Measurements from ENCODE around the gene LAMA4. TPM values are rescaled to one million over a fixed set of nuclear protein-coding genes. Genes with fewer than 3 reads are reported as not detected.

Gene LAMA4
- total RNA-seq, 1 experiment from 2014 or later: 9.4 TPM

DNA sequence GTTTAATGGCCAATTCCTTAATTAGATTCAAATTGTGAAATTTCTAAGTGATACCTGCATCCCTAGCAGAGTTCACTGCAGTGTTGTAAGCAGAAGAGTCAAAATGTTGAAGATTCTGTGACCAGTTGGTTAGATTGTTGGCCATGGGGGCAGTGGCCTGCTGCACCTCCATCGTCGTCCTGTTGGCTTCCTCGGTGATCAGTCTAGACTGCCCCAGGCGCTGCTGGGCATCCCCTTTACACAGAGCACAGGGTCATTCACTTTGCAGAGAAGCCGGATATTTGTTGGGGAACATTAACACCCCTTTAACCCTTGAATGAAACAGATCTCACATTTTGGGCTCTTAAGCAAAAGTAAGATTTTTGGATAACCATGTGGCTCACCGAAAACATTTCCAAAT lies 106.3 kb downstream of the LAMA4 start:
- Histone ChIP-seq H3K9me2 (replicated peaks; ENCODE audit: low read length) (no peaks in the 10 kb centered on the region), H2AFZ (ENCODE audit: low read length) (no peak overlapping the region), H3F3A (ENCODE audit: low read length, unreplicated experiment) (no peaks in the 10 kb centered on the region), H3K27ac (ENCODE audit: low read length) (no peak overlapping the region), H3K4me1 (ENCODE audit: insufficient read depth, low read length) (no peaks in the 10 kb centered on the region), H3K36me3 (ENCODE audit: low read depth, low read length) (no peaks in the 10 kb centered on the region), H3K4me3 (ENCODE audit: low read length) (no peak overlapping the region), H3K9me3 (ENCODE audit: low read length) (no peaks in the 10 kb centered on the region), H3K9ac (ENCODE audit: low read length) (no peak overlapping the region), H3K79me2 (ENCODE audit: low read length) (no peaks in the 10 kb centered on the region), H4K20me1 (ENCODE audit: low read length) (no peaks in the 10 kb centered on the region), H3K4me2 (ENCODE audit: low read length) (no peak overlapping the region), H3K27me3 (ENCODE audit: low read length) (no peaks in the 10 kb centered on the region)
- DNase-seq (no peak), ATAC-seq (no peak)
- TF ChIP-seq, protein P1, sequence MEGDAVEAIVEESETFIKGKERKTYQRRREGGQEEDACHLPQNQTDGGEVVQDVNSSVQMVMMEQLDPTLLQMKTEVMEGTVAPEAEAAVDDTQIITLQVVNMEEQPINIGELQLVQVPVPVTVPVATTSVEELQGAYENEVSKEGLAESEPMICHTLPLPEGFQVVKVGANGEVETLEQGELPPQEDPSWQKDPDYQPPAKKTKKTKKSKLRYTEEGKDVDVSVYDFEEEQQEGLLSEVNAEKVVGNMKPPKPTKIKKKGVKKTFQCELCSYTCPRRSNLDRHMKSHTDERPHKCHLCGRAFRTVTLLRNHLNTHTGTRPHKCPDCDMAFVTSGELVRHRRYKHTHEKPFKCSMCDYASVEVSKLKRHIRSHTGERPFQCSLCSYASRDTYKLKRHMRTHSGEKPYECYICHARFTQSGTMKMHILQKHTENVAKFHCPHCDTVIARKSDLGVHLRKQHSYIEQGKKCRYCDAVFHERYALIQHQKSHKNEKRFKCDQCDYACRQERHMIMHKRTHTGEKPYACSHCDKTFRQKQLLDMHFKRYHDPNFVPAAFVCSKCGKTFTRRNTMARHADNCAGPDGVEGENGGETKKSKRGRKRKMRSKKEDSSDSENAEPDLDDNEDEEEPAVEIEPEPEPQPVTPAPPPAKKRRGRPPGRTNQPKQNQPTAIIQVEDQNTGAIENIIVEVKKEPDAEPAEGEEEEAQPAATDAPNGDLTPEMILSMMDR (conservative IDR thresholded peaks at IDR 0.05; ENCODE audit: low read depth, low read length): no peak
- no peak for TF ChIP-seq EZH2 (IDR thresholded peaks at IDR 0.05; ENCODE audit: low read length, unreplicated experiment)
- no peak for TF ChIP-seq EZH2phosphoT487 (IDR thresholded peaks at IDR 0.05; ENCODE audit: borderline replicate concordance, low read length)
- POLR2A ChIA-PET (ENCODE audit: unreplicated experiment): no interaction called here
- BruUV-seq (replicated peaks): no TSS peak
- intact Hi-C loops (cut with micrococcal nuclease): no loop called here
- CTCF ChIA-PET: no interaction called here

DNA sequence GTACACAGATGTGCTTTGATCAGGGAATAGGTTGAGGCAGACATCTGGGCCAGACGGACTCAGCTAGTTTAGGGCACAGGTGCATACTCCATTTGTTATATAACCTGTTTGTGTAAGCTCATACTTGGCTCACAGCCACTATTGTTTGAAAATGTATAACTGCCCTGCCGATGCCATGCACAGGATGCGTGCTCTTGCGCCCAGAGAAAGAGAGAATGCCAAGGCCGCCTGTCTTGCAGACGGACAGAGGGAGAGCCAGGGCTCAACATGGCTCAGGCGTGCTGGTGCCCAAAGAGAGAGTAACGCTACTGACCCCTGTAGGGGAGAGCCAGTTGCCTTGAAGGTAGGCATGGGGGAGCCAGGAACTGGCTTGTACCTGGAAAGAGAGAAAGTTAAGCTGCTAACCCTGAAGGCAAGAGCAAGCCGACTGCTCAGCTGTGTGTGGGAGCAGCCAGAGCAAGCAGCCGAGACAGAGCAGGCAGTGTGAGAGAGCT lies 109.2 kb downstream of the LAMA4 start:
- POLR2A ChIA-PET (ENCODE audit: unreplicated experiment): no interaction called here
- no peak for ATAC-seq
- Histone ChIP-seq H3K4me1 (ENCODE audit: insufficient read depth, low read length) (no peaks in the 10 kb centered on the region), H3K9me2 (replicated peaks; ENCODE audit: low read length) (no peaks in the 10 kb centered on the region), H3K27ac (ENCODE audit: low read length) (no peak overlapping the region), H3K4me3 (ENCODE audit: low read length) (no peak overlapping the region), H3K9ac (ENCODE audit: low read length) (no peak overlapping the region), H3K79me2 (ENCODE audit: low read length) (no peaks in the 10 kb centered on the region), H3K27me3 (ENCODE audit: low read length) (no peaks in the 10 kb centered on the region), H3K36me3 (ENCODE audit: low read depth, low read length) (no peaks in the 10 kb centered on the region), H4K20me1 (ENCODE audit: low read length) (no peaks in the 10 kb centered on the region), H3F3A (ENCODE audit: low read length, unreplicated experiment) (no peaks in the 10 kb centered on the region), H2AFZ (ENCODE audit: low read length) (no peak overlapping the region), H3K9me3 (ENCODE audit: low read length) (no peaks in the 10 kb centered on the region), H3K4me2 (ENCODE audit: low read length) (no peak overlapping the region)
- intact Hi-C loops (cut with micrococcal nuclease): no loop called here
- TF ChIP-seq, protein P1 (conservative IDR thresholded peaks at IDR 0.05; ENCODE audit: low read depth, low read length): no peak
- TF ChIP-seq EZH2 (IDR thresholded peaks at IDR 0.05; ENCODE audit: low read length, unreplicated experiment) (no peak), EZH2phosphoT487 (IDR thresholded peaks at IDR 0.05; ENCODE audit: borderline replicate concordance, low read length) (no peak)
- no peak for DNase-seq
- CTCF ChIA-PET: no interaction called here
- no TSS peak for BruUV-seq (replicated peaks)

DNA sequence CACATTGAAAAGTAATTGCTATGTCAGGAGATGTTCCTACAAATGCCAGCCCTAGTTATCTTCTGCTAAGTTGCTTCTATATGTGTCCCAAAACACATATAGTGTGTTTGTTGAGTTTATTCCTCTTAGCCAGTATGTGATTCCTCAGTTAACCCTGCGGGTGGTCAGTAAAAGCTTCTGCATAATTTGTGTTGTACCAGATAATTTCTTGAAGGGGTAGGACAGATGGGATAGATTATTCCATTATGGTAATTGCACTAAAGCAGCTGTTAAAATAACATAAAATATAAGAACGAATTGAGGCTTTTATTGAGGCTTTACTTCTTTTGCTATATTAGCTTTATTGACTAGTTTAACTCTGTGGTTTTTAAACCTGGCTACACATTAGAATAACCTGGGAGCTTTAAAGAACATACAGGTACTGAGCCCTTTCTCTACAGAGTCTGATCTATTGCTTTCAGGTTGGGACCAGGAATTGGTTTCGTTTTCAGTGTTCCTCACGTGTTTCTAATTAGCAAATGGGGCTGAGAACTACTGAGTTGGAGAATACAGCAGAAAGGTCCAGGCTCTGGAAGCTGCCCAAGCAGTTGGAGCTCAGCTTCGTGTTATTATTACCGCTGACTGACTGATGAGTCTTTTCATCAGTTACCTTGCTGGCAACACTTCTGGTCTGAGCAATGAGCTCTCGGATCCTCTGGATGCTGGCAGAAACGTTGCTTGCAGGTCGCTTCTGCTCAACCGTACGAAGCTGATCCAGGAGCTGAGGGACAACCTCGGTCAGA lies 110.0 kb downstream of the LAMA4 start:
- ATAC-seq (no peak), DNase-seq (no peak)
- Histone ChIP-seq H3F3A (ENCODE audit: low read length, unreplicated experiment) (no peaks in the 10 kb centered on the region), H3K4me3 (ENCODE audit: low read length) (no peak overlapping the region), H3K79me2 (ENCODE audit: low read length) (no peaks in the 10 kb centered on the region), H3K9ac (ENCODE audit: low read length) (no peak overlapping the region), H3K36me3 (ENCODE audit: low read depth, low read length) (no peaks in the 10 kb centered on the region), H3K4me2 (ENCODE audit: low read length) (no peak overlapping the region), H3K4me1 (ENCODE audit: insufficient read depth, low read length) (no peaks in the 10 kb centered on the region), H3K27me3 (ENCODE audit: low read length) (no peaks in the 10 kb centered on the region), H3K27ac (ENCODE audit: low read length) (no peak overlapping the region), H4K20me1 (ENCODE audit: low read length) (no peaks in the 10 kb centered on the region), H2AFZ (ENCODE audit: low read length) (no peak overlapping the region), H3K9me3 (ENCODE audit: low read length) (no peaks in the 10 kb centered on the region), H3K9me2 (replicated peaks; ENCODE audit: low read length) (no peaks in the 10 kb centered on the region)
- TF ChIP-seq EZH2phosphoT487 (IDR thresholded peaks at IDR 0.05; ENCODE audit: borderline replicate concordance, low read length): no peak
- TF ChIP-seq, protein P1 (conservative IDR thresholded peaks at IDR 0.05; ENCODE audit: low read depth, low read length): no peak
- CTCF ChIA-PET: no interaction called here
- POLR2A ChIA-PET (ENCODE audit: unreplicated experiment): no interaction called here
- intact Hi-C loops (cut with micrococcal nuclease): no loop called here
- no TSS peak for BruUV-seq (replicated peaks)
